ENCODE results near the gene CATSPERZ. TPM values are rescaled to one million over a fixed set of nuclear protein-coding genes. Genes with fewer than 3 reads are reported as not detected.

The CATSPERZ gene
- total and polyA plus RNA-seq, 9 of the 15 experiments (the other 6 are each of a cell fraction or from before 2014, with no cell fraction given) = 0.86 to 8.5 (median 3.5) TPM

DNA sequence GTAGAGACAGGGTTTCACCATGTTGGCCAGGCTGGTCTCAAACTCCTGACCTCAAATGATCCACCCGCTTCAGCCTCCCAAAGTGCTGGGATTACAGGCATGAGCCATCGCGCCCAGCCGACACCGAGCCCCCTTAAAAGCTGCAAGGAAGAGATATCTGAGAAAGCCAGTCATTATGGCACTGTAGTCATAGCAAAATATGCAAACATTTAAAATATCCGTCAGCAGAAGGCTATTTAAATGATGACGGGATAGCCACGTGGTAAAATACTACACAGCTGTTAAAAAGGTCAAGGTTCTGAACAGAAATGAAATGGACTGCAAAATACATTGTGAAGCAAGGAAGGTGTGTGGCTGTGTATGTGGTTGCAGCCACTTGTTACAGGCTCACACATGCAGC, 33.4 kb downstream of the CATSPERZ start (continued):
- TF ChIP-seq, protein P1, sequence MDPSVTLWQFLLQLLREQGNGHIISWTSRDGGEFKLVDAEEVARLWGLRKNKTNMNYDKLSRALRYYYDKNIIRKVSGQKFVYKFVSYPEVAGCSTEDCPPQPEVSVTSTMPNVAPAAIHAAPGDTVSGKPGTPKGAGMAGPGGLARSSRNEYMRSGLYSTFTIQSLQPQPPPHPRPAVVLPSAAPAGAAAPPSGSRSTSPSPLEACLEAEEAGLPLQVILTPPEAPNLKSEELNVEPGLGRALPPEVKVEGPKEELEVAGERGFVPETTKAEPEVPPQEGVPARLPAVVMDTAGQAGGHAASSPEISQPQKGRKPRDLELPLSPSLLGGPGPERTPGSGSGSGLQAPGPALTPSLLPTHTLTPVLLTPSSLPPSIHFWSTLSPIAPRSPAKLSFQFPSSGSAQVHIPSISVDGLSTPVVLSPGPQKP (CRISPR knock-in tag; IDR thresholded peaks at IDR 0.05) = no peak
- TF ChIP-seq ZNF445 (CRISPR knock-in tag; IDR thresholded peaks at IDR 0.05; ENCODE audit: low read depth) (no peak), CEBPB (tag; IDR thresholded peaks at IDR 0.05) (no peak), ZNF79 (CRISPR knock-in tag; IDR thresholded peaks at IDR 0.05; ENCODE audit: low read depth) (no peak), MTA2 (IDR thresholded peaks at IDR 0.05; ENCODE audit: low read depth) (0 out of 2 replicates have a peak, but pooled peaks have one; percentile 35), RBFOX2 (IDR thresholded peaks at IDR 0.05; ENCODE audit: low read depth, low read length) (no peak), EHMT2 (IDR thresholded peaks at IDR 0.05) (no peak), SMARCE1 (IDR thresholded peaks at IDR 0.05) (peak; percentile 24; the same call in 1 of the 2 replicates), MTF1 (CRISPR knock-in tag; IDR thresholded peaks at IDR 0.05; ENCODE audit: borderline replicate concordance) (no peak), TCF3 (CRISPR knock-in tag; IDR thresholded peaks at IDR 0.05) (peak; percentile 79), ETV6 (IDR thresholded peaks at IDR 0.05; ENCODE audit: borderline replicate concordance in 1 of 2, low read depth in 2 of 2, low read length in 1 of 2) (no peak), ETV6 (CRISPR knock-in tag; IDR thresholded peaks at IDR 0.05; ENCODE audit: borderline replicate concordance) (no peak), NEUROD1 (IDR thresholded peaks at IDR 0.05; ENCODE audit: borderline replicate concordance, low read depth, low read length, partially characterized antibody) (no peak), PHTF2 (CRISPR knock-in tag; IDR thresholded peaks at IDR 0.05) (no peak), BCOR (IDR thresholded peaks at IDR 0.05) (peak; percentile 51; the same call in 1 of the 2 replicates), ZNF146 (CRISPR knock-in tag; IDR thresholded peaks at IDR 0.05; ENCODE audit: unreplicated experiment) (peak; percentile 98), CBX5 (IDR thresholded peaks at IDR 0.05; ENCODE audit: borderline replicate concordance, low read depth) (no peak), ZNF165 (CRISPR knock-in tag; IDR thresholded peaks at IDR 0.05; ENCODE audit: borderline replicate concordance) (no peak), ZNF586 (CRISPR knock-in tag; conservative IDR thresholded peaks at IDR 0.05) (no peak), ERF (CRISPR knock-in tag; IDR thresholded peaks at IDR 0.05) (no peak), ZNF274 (IDR thresholded peaks at IDR 0.05; ENCODE audit: borderline replicate concordance, low read depth, low read length) (no peak), ZFP36 (IDR thresholded peaks at IDR 0.05; ENCODE audit: low read depth, low read length, partially characterized antibody) (no peak), CREM (IDR thresholded peaks at IDR 0.05; ENCODE audit: low read depth) (no peak), FOSL1 (tag; conservative IDR thresholded peaks at IDR 0.05) (no peak)
- TF ChIP-seq, protein P2, sequence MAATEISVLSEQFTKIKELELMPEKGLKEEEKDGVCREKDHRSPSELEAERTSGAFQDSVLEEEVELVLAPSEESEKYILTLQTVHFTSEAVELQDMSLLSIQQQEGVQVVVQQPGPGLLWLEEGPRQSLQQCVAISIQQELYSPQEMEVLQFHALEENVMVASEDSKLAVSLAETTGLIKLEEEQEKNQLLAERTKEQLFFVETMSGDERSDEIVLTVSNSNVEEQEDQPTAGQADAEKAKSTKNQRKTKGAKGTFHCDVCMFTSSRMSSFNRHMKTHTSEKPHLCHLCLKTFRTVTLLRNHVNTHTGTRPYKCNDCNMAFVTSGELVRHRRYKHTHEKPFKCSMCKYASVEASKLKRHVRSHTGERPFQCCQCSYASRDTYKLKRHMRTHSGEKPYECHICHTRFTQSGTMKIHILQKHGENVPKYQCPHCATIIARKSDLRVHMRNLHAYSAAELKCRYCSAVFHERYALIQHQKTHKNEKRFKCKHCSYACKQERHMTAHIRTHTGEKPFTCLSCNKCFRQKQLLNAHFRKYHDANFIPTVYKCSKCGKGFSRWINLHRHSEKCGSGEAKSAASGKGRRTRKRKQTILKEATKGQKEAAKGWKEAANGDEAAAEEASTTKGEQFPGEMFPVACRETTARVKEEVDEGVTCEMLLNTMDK (IDR thresholded peaks at IDR 0.05; ENCODE audit: borderline replicate concordance, insufficient read depth, low read depth, low read length, poor library complexity, severe bottlenecking) = no peak
- TF ChIP-seq, protein P3, sequence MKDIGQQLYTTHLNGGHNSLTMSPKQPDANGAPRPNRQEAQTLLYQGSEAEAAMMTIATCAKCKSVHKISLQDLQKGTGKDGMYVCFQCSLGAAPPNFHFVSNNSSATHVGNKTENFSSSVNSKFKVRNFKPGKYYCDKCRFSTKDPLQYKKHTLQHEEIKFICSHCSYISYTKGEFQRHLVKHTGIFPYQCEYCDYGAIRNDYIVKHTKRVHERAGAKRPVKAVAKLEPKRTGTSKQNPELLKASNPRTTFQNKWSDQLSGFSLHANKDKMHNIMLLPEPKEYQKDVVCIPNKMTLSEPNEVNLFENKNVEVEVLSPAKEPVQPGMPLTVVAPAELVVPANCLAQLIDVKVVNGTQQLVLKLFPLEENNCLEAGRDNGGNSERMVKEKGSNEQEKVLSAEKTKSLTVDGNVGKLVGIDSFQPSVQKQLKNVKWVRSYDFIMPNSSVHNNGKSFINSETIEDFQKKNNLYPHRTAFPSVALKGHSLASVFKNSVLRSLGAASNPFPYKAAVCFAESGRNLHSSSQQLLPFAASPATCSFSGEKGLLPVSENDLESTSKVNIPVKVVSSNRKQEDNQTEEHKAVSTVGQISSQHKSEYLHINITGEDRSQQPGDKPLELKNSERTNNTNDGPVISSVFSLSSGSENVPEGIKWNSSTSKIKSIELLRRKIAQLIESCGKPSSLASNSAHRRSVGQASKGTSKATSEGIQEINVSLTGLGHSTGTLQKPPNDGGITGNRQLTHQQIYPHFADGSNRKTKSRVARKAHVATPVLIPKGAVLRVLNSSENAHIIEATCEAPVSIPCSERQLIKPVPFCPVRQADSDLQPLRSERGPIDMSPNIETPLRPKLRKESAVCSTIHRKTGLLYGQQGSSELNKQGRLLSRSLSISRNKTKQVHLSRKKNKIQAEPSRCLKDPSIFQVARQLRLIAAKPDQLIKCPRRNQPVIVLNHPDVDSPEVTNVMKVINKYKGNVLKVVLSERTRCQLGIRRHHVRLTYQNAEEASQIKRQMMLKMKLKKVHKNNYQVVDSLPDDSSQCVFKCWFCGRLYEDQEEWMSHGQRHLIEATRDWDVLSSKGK (CRISPR knock-in tag; IDR thresholded peaks at IDR 0.05) = no peak
